ENCODE results near the gene PHAF1. TPM values are rescaled to one million over a fixed set of nuclear protein-coding genes. Genes with fewer than 3 reads are reported as not detected.
A peak's percentile ranks its signal among the peaks of the same experiment; 100 is the strongest.

The PHAF1 gene
- total and polyA plus RNA-seq, 9 of the 15 experiments (the other 6 are each of a cell fraction or from before 2014, with no cell fraction given): 5.1 to 25.4 (median 13.8) TPM

GRCh38 chr16:67184995-67185650 lies 75.4 kb downstream of the PHAF1 start (continued):
- TF ChIP-seq ZBTB40 (IDR thresholded peaks at IDR 0.05) (peak; percentile 66), ZBTB40 (CRISPR knock-in tag; IDR thresholded peaks at IDR 0.05) (no peak), ZNF12 (CRISPR knock-in tag; IDR thresholded peaks at IDR 0.05) (peak; percentile 63; the same call in 1 of the 2 replicates), XRCC5 (IDR thresholded peaks at IDR 0.05; ENCODE audit: low read depth, low read length) (peak; percentile 93), NR2C2 (CRISPR knock-in tag; IDR thresholded peaks at IDR 0.05) (peak; percentile 77), NR2C2 (tag; IDR thresholded peaks at IDR 0.05) (no peak), CHD4 (IDR thresholded peaks at IDR 0.05; ENCODE audit: insufficient read depth, insufficient replicate concordance, low read depth, low read length, poor library complexity, severe bottlenecking) (no peak), REST (IDR thresholded peaks at IDR 0.05; ENCODE audit: borderline replicate concordance) (peak; percentile 100), REST (CRISPR knock-in tag; IDR thresholded peaks at IDR 0.05; ENCODE audit: low read depth) (peak; percentile 99), RCOR1 (IDR thresholded peaks at IDR 0.05; ENCODE audit: borderline replicate concordance in 1 of 2, low read depth in 2 of 2, low read length in 2 of 2) (peak in 1 of 2 experiments; percentile 92; a peak in 2 of 4 replicates)

All from K562 (cell line).